Esophagus squamous epithelium (tissue), 5 donors: ENCODE measurements around the gene SLC24A4. TPM values are rescaled to one million over a fixed set of nuclear protein-coding genes. Genes with fewer than 3 reads are reported as not detected.

Experiments
- DNase-seq: peaks from one replicate; lab custom pipeline; 2025; lab: John Stamatoyannopoulos, UW
- H3K27ac ChIP-seq, 4 donors: fragments of 200-600 bp; sonication (generic); one replicate each; pipeline ENCODE4 v1.5.1; 2016 to 2019; ENCODE audit warnings: mild to moderate bottlenecking in 1 of 4
- H3K27me3 ChIP-seq, 4 donors: fragments of 200-600 bp; sonication (generic); 1 replicate in 3 of 4; 2 replicates in 1 of 4; pipeline versions ENCODE4 v1.5.1 to v1.6.0; 2017 to 2021; ENCODE audit warnings: antibody characterized with exemption in 1 of 4
- H3K36me3 ChIP-seq, 3 donors: fragments of 200-600 bp; sonication (generic); one replicate each; pipeline ENCODE4 v1.5.1; 2016 to 2019
- H3K4me1 ChIP-seq, 3 donors: fragments of 200-600 bp; sonication (generic); one replicate each; pipeline ENCODE4 v1.5.1; 2017 to 2019
- H3K4me3 ChIP-seq, 4 donors: fragments of 200-600 bp; sonication (generic); 1 replicate in 3 of 4; 2 replicates in 1 of 4; pipeline ENCODE4 v1.5.1; 2016 to 2019; ENCODE audit warnings: mild to moderate bottlenecking in 2 of 4, moderate library complexity in 1 of 4
- H3K9me3 ChIP-seq, 3 donors: fragments of 200-600 bp; sonication (generic); one replicate each; pipeline ENCODE4 v1.5.1; 2016 to 2019
- CTCF ChIP-seq, 6 experiments: fragments of 450-650 bp in 4 of 6; fragments of 200-600 bp in 2 of 6; sonication (generic) in 2 of 6; IDR thresholded peaks; one replicate each; pipeline ENCODE4 v1.5.1; 2016 to 2019; ENCODE audit warnings: antibody characterized with exemption in 6 of 6, mild to moderate bottlenecking in 4 of 6, moderate library complexity in 4 of 6
- POLR2A ChIP-seq, 4 donors: fragments of 450-650 bp; IDR thresholded peaks; one replicate each; pipeline ENCODE4 v1.6.1; 2017; ENCODE audit warnings: antibody characterized with exemption in 4 of 4, mild to moderate bottlenecking in 4 of 4, moderate library complexity in 3 of 4
- WGBS, 2 donors: methylation state at CpG; one replicate each; pipeline ENCODE4 v1.1.5; 2018; 5-methylcytosine and 5-hydroxymethylcytosine counted together
- intact Hi-C: fragments of 100-400 bp; cut with DNase I; formaldehyde crosslinking; loops from one replicate; pipeline ENCODE4 v1.15.0; 2022
- total RNA-seq, 4 donors: library from RNA; depleted of rRNA; stranded (reverse); fragments of >200 nt; gene quantifications; one replicate each; pipeline ENCODE4 v1.1.0, GENCODE V29; 2016
- donor health status: DM: yes; HTN: yes; CAD: no.

The SLC24A4 gene
- total RNA-seq, 4 donors from 2014 or later = 0.04 to 0.38 (median 0.20) TPM

- TF ChIP-seq CTCF (IDR thresholded peaks at IDR 0.05) = no peak
- TF ChIP-seq POLR2A (IDR thresholded peaks at IDR 0.05) = peak in 1 of 4 donors; percentile 29
- no peaks in the 10 kb centered on the region for H3K4me1 ChIP-seq
- intact Hi-C loops = no loop called here
- peak overlapping the region in 1 of 4 donors; percentile 7 for H3K27ac ChIP-seq
- 60% methylated on average over 10 of the region's 10 CpGs for WGBS, 2 donors
- no peak for DNase-seq
- peaks cover 0 to 3% (median 0%) of the 10 kb centered on the region in 4 donors for H3K27me3 ChIP-seq
- no peak overlapping the region for H3K4me3 ChIP-seq
- H3K9me3 ChIP-seq = no peaks in the 10 kb centered on the region
- H3K36me3 ChIP-seq = no peaks in the 10 kb centered on the region
Observed at GRCh38 chr14:92487513-92488133, 164.7 kb downstream of the SLC24A4 start.

- TF ChIP-seq POLR2A (IDR thresholded peaks at IDR 0.05) = no peak
- TF ChIP-seq CTCF (IDR thresholded peaks at IDR 0.05) = no peak
- Histone ChIP-seq H3K27ac (peak overlapping the region in 1 of 4 donors; percentile 38), H3K27me3 (no peaks in the 10 kb centered on the region), H3K4me1 (no peaks in the 10 kb centered on the region), H3K36me3 (no peaks in the 10 kb centered on the region), H3K9me3 (no peaks in the 10 kb centered on the region), H3K4me3 (no peak overlapping the region)
- 69 to 83% methylated on average over 6 to 18 of the region's 21 CpGs for WGBS, 2 donors
- intact Hi-C loops = no loop called here
- DNase-seq = no peak
Observed at GRCh38 chr14:92489394-92490238, 166.7 kb downstream of the SLC24A4 start.

GRCh38 chr14:92490239-92490959 is 167.4 kb downstream of the SLC24A4 start:
- no peaks in the 10 kb centered on the region for H3K4me1 ChIP-seq
- H3K4me3 ChIP-seq = no peak overlapping the region
- no peaks in the 10 kb centered on the region for H3K27me3 ChIP-seq
- WGBS, 2 donors = 67 to 75% methylated on average over 7 of the region's 17 CpGs
- H3K27ac ChIP-seq = peak overlapping the region in 1 of 4 donors; percentile 38
- TF ChIP-seq POLR2A (IDR thresholded peaks at IDR 0.05) (no peak), CTCF (IDR thresholded peaks at IDR 0.05) (no peak)
- H3K9me3 ChIP-seq = no peaks in the 10 kb centered on the region
- H3K36me3 ChIP-seq = no peaks in the 10 kb centered on the region
- intact Hi-C loops = no loop called here
- DNase-seq = no peak

GRCh38 chr14:92491782-92492181 is 168.8 kb downstream of the SLC24A4 start:
- H3K4me1 ChIP-seq = no peaks in the 10 kb centered on the region
- H3K36me3 ChIP-seq = no peaks in the 10 kb centered on the region
- no peak for DNase-seq
- no peak for TF ChIP-seq CTCF (IDR thresholded peaks at IDR 0.05)
- no peak for TF ChIP-seq POLR2A (IDR thresholded peaks at IDR 0.05)
- H3K27ac ChIP-seq = peak overlapping the region in 2 of 4 donors; percentile 44 to 47
- intact Hi-C loops = no loop called here
- no peaks in the 10 kb centered on the region for H3K27me3 ChIP-seq
- no peak overlapping the region for H3K4me3 ChIP-seq
- WGBS, 2 donors = 68% methylated on average over 6 to 8 of the region's 8 CpGs
- H3K9me3 ChIP-seq = no peaks in the 10 kb centered on the region
